HG02852 (cell line): ENCODE data around the gene CCND2.

Source experiments
- ATAC-seq: cut with Tn5 transposase; IDR thresholded peaks from one replicate; pipeline ENCODE4 v1.9.1; 2021; ENCODE audit warnings: mild to moderate bottlenecking, moderate library complexity; ENCODE audit not compliant: unreplicated experiment

CCND2 gene

DNA sequence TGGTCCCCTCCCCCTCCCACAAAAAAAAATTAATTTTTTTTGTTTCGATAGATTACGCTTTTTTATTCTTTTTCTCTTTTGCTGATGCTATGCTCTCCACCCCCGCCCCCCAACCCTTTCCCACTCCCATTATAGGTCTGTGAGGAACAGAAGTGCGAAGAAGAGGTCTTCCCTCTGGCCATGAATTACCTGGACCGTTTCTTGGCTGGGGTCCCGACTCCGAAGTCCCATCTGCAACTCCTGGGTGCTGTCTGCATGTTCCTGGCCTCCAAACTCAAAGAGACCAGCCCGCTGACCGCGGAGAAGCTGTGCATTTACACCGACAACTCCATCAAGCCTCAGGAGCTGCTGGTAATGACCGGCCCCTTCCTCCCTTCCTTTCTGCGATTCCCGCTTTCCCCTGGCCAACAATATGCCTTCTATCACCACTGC, 2.3 kb downstream of the CCND2 start:
- no peak for ATAC-seq

DNA sequence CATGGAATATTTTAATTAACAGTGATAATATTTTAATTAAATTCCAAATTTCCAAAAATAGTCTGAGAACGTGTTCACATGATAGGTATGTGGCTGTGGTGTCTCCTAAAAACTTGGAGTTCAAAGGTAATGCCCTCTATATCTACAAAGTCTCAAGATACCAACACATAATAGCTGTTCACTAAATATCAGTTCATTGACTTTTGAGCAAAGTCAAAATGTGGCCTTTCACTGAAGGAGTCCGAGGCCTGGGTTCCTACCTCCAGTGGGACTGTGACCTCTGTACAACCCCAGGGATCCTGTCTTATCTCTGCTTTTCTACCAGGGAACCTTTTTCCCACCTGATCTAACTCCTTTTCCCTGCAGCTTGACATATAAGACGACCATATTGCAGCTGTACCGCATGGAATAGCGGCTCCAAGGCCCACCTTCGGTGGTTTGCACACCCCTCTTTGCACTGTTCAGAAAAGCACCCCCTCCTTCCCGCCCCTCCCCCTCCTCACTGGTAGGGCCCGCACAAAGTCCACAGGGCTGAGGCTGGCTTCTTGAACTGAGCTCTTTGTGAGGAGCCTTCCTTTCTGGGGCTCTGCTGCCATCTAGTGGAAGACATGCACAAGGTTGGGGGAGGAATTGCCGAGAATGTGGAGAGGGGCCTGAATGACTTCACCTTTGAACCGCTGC, 3.1 kb downstream of the CCND2 start:
- peak; percentile 38 for ATAC-seq

DNA sequence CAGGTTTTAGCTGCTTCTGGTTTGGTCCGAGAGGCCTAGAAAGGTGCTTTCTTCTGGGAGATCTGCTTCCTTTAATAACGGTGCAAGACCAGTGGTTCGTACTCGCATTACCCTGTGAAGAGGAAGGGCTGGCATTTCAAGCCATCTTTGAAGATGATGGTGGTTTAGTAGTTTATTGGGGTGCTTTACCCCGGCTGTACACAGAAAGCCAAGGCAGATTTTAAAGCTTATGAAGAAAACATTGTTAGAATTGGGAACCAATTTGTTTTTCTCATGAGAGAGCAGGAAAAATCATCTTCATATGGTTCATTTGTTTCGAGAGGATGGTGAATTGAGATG, 3.6 kb downstream of the CCND2 start:
- no peak for ATAC-seq

DNA sequence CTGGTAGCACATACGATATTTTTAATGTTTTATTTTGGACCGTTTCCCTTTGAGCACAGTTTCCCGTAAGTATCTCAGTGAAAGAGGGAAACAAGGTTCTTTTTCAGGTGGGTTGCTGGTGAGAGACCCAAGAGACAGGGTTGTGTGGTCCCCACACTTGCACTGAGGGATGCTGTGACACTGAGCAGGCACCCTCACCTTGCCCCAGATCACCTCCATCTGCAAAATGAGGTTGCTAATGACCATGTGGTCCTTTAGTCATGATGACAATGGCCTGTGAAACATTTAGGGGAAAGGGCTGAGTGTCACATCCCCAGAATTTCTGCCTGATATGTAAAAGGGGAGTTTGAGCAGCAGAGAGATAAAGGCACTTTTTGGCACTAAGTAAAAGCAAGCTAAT, 4.3 kb downstream of the CCND2 start:
- ATAC-seq = no peak

DNA sequence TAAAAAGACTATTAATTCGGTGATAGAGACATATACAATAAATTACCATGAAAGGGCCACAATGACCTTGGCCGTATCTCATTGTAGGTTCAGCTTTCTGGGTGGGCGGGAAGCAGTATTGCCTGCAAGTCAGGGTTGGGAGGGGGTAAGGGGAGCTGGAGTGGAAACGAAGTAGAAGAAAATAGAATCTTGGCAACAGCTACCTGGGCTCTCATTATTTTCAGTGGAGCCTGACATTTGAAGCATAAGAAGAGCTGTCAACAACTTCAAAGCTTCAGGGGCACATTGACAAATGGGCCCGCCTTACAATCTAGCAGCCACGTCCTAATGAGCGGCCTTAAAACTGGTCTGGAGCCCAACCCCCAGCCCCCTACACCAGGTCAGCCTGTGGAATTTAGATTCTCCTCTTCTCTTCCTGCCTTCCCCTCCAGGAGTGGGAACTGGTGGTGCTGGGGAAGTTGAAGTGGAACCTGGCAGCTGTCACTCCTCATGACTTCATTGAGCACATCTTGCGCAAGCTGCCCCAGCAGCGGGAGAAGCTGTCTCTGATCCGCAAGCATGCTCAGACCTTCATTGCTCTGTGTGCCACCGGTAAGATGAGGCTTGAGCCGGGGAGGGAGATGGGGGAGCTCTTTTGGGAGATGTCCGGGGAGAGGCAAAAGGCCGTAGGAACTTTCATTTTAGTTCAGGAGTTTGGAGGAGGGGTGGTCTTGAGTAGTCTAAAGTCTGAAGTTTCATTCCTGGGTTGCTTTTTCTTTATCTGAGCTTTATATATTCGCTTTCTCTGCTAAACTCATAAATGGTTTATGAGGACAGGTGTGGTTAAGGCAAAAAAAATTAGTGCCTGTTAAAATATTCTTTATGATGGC, 5.0 kb downstream of the CCND2 start:
- no peak for ATAC-seq

DNA sequence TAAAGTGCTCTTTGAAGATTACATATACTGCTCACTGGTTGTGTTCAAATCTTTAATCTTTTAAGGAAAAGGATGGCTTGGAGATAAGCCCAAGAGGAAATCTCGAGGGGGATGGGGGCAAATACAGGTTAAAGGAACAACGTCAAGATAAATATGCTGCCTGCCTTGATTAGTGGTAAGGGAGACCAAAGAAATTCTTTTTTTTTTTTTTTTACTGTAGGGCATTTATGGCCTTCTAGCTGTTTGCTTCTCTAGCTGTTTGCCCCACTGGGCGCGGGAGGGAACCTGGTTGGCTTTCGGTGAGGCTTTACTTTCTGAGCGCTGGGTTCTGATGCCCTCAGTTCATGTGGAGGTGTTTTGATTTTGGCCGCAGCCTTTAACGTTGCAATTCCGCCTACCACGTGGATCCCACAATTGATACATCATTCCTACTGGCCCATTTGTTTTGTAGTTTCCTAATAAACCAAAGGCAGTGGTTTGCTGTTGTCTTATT, 5.7 kb downstream of the CCND2 start:
- ATAC-seq = no peak

DNA sequence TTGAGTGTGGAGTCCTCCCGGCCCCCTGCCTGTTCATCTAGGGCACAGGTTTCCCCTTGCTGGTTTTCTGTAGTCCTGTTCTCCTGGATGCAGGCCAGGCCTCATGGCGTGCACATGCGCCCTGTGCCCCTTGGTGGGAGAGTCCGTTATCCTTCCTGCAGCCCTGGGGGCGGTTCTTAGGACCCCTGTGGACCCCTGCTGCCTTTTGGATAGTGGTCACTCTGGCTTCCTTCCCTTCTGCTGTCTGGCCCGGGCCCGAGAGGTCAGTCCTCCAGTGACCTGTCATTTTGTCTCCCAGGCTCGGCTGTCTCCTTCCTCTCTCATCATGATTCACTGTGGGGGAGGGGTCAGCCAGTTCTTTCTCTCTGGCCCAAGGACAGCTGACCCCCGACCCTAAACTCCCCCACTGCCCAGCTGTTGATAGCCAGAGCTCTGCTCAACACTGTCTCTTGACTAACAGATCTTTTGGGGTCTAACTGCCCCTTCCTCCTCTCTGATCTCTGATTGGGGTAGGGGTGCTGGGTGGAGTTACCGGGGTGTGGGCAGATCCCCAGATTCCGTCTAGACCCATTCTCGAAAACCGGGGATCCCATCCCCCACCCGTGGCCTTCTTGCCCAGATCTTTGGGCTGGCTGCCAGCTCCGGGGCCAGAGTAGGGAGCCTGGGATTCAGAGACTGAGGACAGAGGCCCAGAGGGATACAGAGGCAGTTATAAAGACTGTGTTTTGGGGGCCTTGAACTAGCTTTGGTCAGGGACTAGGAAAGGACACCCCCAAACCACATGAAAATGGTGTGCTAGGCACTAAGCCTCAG, 7.0 kb downstream of the CCND2 start:
- no peak for ATAC-seq

DNA sequence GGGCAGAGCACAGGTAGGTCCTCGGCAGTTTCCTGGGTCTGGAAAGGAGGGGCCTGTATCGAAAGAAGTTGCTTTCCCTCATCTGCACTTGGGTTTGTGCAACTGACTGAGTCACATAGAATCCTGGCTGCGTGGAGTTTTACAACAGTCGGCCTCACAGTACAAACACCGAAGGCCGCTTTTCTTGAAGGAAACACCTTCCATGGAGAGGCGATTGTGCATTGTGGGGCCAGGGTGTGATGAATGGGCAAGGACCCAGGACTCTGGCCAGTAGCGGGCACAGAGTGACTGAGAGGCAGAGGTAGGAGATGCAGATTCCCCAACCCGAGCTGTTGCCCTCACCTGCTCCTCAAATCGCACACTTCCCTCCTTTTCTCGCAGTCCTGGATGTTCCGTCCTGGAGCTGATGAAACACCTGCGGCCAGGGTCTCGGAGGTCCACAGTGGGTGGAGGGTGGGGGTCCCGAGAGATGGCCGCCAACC, 7.7 kb downstream of the CCND2 start:
- no peak for ATAC-seq

DNA sequence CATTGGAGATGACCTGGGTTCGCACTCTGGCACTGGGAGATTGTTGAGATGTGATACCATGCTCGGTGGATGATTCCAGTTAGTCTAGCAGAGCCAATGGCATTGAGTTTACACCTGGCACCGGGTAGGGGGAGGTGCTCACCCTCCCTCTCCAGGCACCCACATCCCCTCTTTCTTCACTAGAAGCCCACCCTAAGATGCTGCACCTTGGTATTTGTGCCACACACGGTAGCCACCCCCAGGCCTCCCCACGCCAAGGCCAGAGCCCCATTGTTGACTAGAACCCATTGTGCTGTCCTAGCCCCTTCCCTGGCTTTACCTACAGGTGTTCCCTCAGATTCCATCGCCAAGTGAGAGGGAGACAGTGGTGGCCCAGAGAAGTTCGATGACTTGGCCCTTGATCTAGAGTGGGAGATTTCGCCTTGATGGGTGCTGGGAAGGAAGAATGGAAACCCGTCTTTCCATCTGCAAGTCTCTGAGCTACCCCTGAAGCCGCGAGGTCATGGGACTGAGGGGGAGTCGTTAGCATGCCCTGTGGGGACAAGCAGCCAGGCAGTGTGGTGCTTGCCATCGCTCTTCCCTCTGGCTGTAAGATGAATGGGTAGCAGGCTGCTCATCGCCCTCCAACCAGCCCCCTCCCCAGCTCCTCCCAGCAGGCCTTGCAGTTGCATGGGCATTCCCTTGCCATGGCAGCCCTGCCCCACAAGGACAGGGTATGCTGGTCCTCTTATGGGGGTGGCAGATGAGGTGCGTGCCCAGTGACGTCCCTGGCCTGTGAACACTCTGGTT, 8.7 kb downstream of the CCND2 start:
- no peak for ATAC-seq

DNA sequence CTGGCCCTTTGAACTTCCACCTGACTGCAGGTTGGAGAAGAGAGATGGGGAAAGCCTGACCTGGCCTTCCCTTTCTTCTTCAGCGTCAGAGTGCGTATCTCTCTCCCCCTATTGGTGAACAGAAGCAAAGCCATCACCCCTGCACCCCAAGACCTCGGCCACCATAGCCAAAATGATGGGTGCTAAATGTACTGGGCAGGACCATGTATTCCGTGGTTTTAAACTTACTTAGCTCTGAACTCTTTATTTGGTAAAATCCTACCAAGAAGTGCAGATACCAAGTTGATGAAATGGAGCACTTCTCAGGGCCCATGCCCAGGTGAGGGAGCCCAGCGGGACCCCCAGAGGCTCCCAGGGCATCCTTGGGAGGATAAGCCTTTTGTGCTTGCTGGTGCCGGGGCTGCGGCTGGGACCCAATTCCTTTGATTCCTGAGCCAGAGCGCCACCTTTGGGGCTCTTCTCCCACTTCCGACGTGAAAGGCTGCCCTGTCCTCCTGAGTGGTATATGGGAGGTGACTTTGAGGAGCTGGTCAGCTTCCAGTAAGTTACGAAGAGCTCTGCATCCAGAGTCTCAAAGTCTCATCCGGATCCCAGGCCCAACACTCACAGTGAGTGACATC, 9.4 kb downstream of the CCND2 start:
- ATAC-seq = no peak

DNA sequence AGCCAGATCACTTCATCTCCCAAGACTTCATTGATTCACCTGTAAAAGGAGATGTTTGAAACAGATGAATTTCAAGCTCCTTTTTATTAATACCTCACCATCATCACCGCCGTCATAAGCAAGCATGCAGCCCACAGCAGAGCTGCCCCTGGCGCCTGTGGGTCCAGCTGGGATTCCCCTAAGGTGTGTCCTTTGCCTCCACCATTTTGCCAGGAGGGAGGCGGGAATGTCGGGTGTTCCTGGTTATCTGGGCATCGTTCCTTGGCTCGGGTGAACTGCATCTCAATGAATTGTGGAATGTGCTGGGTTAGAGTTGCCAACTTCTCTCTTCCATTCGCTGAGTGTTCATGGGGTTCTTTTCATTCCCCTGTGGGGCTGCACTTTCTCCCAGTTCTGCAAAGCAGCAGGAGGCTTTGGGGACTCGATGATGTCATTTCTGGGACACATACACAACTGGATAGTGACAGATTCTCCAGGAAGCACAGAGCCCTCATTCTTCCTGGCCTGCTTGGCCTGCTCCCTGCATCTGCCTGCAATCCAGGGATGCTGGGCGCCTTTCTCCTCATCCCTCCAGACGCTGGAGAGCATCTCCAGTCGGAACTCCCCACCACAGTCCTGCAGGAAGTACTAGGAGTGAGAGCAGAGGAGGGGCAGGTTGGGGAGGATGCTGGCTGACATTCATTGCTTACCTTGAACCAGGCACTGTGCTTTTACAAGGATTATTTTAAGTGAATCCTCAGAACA, 10.1 kb downstream of the CCND2 start:
- no peak for ATAC-seq

DNA sequence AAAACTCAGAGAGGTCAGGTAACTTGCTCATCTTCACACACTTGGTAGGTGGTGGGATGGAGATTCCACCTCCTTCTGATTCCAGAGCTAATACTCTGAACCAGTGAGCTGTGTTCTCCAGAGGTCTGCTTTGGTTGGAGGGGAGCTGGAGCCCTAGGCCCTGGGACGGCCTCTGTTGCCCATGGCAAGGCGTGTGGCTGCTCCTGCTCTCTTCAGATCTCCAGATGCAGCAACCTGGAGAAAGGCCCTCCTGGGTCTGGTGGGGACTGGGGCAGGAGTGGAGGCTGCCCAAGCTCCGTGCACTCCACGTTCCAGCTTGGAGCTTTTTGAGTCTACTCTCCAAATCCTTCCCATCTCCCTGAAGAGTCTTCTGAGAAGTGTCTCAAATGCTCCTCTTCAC, 10.7 kb downstream of the CCND2 start:
- ATAC-seq = no peak

DNA sequence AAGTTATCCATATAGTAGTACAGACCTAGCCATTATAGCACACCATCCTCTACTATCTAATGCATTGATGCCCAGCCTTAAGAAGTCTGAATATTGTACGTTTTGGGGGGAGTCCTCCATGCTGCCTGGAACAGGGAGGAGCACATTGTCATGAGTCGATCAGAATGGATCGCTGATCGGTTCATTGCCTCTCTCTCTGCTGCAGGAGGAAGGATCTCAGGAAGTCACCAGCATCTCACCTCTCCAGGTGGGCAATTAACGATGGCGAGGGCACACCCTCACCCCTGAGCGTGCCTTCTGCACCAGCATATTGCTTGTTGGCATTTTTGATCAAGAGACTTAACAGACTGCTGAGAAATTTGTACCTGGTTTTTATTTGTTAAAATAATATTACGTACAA, 11.5 kb downstream of the CCND2 start:
- no peak for ATAC-seq

DNA sequence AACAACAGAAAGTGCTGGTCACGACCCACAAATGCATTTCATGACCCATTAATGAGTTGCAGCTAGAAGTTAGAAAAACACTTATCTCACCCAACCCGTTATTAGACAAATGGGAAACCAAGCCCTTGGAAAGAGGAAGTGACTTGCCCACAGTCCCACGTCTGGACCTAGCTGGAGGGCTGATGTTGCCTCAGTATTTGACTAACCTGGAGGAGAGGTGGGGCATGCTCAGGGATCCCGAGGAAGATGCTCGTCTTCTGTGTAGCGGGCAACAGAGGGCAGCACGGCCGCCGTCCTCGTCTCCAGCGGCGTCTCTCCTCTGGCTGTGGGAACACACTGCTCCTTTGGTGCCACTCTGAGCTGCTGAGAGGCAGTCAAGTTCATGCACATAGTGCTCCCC, 12.7 kb downstream of the CCND2 start:
- no peak for ATAC-seq

DNA sequence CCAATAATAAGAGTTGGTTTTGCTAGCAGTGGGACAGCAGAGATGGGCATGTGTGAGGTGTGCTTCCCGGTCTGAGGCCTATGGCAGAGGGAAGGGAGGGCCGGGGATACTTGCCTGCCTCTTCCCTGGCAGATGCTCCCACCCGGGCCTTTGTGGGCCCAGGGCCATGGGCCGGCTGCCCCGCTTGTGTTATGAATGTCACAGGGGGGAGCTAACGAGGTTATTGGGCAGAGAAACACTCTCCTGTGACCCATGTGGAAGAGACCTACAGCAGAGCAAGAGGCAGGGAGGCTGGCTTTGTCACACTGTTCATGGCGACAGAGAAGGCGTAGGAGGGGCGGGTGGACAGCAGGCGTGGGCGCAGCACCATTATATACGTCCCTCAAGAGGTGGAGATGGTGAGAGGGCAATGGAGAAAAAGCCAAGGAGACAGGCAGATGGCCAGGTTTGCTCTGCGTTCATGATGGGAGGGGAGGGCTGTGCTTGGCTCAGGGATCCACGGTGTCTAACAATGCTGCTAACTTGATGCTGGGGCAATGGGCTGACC, 13.3 kb downstream of the CCND2 start:
- ATAC-seq = no peak

DNA sequence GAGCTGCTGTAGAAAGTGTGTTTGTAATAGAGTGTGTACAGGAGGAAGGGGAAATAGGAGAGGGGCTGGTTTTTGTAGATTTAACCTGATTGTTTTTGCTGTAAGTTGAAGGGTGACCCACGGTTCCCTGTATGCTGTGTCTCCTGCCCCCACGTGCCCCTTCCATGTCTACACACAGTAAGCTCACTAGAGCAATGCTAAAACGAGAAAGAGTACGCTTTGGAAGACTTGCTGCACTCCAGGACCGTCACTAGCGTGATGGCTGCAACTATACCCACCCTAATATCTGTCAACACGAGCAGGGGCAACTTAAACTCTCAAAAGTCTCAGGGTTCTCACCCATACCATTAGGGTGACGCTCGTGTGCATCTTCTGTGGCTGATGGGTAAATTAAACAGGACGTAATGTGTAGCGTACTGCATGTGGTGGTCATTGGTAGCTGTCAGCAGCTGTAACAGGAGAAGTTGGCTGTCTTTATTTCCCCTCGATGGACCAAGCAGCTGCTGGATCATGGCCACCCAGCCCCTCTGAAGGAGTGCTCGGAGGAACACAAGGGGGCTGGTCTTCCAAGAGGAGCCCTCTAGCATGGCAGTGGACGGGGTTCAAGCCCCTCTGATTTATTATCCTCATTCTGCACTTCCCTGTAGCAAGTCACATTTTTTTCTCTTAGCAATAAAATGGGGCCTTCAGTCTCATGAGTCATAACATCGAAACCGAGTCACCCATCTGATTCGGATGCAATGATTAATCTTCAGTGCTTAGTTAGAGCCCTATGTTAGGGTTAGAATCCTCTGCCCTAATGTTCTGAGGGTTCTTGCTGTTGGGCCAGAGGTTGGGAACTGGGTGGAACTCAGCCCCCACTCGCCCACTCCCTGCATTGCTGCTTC, 14.0 kb downstream of the CCND2 start:
- ATAC-seq = no peak

DNA sequence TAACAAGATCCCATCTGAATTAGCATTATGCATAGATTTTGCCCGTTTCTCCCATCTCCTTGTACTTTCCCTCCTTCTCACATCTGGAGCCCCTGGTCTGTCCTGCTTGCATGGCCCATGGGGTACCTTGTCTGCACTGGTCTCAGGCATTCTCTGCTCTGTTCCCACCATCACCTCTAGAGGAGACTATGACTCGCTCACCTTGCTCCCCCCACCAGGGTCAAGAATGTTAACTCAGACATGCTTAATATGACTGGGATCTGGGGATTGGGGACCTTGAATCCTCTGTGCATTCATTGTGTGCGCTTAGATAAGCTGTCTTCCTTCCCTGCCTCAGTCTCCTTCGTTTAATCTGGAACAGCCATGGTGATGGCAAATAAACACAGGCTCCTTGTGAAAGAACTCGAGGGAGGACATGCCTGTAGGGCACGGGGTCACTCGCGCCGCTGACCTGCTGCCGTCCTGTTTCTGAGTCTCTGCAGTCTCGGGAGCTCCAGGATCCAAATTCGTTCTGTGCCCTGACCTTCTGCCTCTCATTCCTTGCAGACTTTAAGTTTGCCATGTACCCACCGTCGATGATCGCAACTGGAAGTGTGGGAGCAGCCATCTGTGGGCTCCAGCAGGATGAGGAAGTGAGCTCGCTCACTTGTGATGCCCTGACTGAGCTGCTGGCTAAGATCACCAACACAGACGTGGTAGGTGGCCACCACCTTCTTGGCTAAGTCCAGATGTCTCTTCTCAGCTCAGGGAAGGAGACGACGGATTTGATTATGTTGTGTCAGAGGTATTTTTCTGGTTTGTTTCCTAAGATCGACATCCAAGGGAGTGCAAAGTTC, 15.0 kb downstream of the CCND2 start:
- ATAC-seq = no peak
